Gastrocnemius medialis (tissue), 4 donors: ENCODE data around the gene CAMTA1. TPM values are rescaled to one million over a fixed set of nuclear protein-coding genes. Genes with fewer than 3 reads are reported as not detected.
A peak's percentile ranks its signal among the peaks of the same experiment; 100 is the strongest.

Experiments
- ATAC-seq, 2 donors: fragments of 150-250 bp; one replicate each; pipeline ENCODE4 v1.9.1; 2016
- DNase-seq, 2 donors: peaks; one replicate each; pipeline ENCODE4 v3.0.0-alpha.2; 2019
- H3K27ac ChIP-seq, 4 donors: fragments of 200-600 bp; sonication (generic); 1 replicate in 1 of 4; 2 replicates in 3 of 4; pipeline ENCODE4 v1.5.1; 2016 to 2018; ENCODE audit warnings: mild to moderate bottlenecking in 2 of 4, moderate library complexity in 1 of 4
- H3K27me3 ChIP-seq, 3 donors: fragments of 200-600 bp; sonication (generic) in 2 of 3; 1 replicate in 1 of 3; 2 replicates in 2 of 3; pipeline versions ENCODE4 v1.5.1 to v1.6.0; 2016 to 2019; ENCODE audit warnings: mild to moderate bottlenecking in 1 of 3, moderate library complexity in 1 of 3
- H3K36me3 ChIP-seq, 2 donors: fragments of 200-600 bp; sonication (generic) in 1 of 2; one replicate each; pipeline ENCODE4 v1.5.1; 2017 to 2018
- H3K4me1 ChIP-seq, 2 donors: fragments of 200-600 bp; sonication (generic) in 1 of 2; one replicate each; pipeline ENCODE4 v1.5.1; 2016 to 2017; ENCODE audit warnings: mild to moderate bottlenecking in 2 of 2
- H3K4me3 ChIP-seq, 4 donors: fragments of 200-600 bp; sonication (generic) in 3 of 4; 1 replicate in 1 of 4; 2 replicates in 3 of 4; pipeline ENCODE4 v1.5.1; 2016 to 2019; ENCODE audit warnings: mild to moderate bottlenecking in 2 of 4
- H3K9me3 ChIP-seq, 3 donors: fragments of 200-600 bp; sonication (generic) in 2 of 3; 1 replicate in 1 of 3; 2 replicates in 2 of 3; pipeline ENCODE4 v1.5.1; 2016 to 2019
- POLR2A ChIP-seq, 2 donors: fragments of 450-650 bp; IDR thresholded peaks; one replicate each; pipeline ENCODE4 v1.6.1; 2017; ENCODE audit warnings: antibody characterized with exemption in 2 of 2, mild to moderate bottlenecking in 2 of 2, moderate library complexity in 2 of 2
- in situ Hi-C, 4 donors: fragments of 200-750 bp; cut with MboI; loops; one replicate each; pipeline versions ENCODE4 v1.15.0 to v1.8.0; 2017; ENCODE audit warnings: low sequenced_read_pairs in 4 of 4
- intact Hi-C: fragments of 100-400 bp; cut with DNase I; formaldehyde crosslinking; loops from one replicate; pipeline ENCODE4 v1.15.1; 2023; ENCODE audit warnings: low total_unique reads
- total RNA-seq, 4 donors: library from RNA; depleted of rRNA; stranded (reverse); fragments of >200 nt; gene quantifications; one replicate each; pipeline versions ENCODE4 v1.1.0 to v1.2.3, GENCODE V29; 2016
- TF ChIP-seq, protein P1 (sequence below), 5 experiments: fragments of 450-650 bp in 3 of 5; fragments of 200-600 bp in 2 of 5; sonication (generic) in 2 of 5; IDR thresholded peaks in 4 of 5; conservative IDR thresholded peaks in 1 of 5; 1 replicate in 4 of 5; 2 replicates in 1 of 5; pipeline ENCODE4 v1.5.1; 2016 to 2019; ENCODE audit warnings: antibody characterized with exemption in 5 of 5, mild to moderate bottlenecking in 3 of 5, moderate library complexity in 3 of 5

CAMTA1 gene
- total RNA-seq, 4 donors from 2014 or later, result 60.5 to 113 (median 70.4) TPM

DNA sequence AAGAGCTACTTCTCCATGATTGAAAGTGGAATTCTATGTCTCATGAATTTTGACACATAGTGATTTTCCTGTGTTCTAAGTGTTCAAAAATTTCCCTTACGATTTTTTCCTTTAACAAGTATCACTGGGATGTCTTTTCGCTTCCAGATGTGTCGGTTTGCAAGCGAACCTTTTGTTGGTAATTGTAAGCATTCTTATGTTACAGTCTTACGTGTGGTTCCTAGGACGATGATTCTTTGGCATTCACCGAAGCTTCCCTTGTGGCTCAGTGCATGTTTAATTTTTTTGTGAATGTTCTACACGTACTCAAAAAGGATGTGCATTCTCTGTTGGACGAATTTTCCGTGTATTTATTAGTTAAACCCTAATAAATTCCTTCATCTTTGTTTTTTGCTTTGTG is 211.6 kb downstream of the CAMTA1 start:
- in situ Hi-C loops, result no loop called here
- no peaks in the 10 kb centered on the region for H3K27me3 ChIP-seq
- H3K4me3 ChIP-seq, result no peak overlapping the region
- DNase-seq (no peak), ATAC-seq (no peak)
- no peak overlapping the region for H3K27ac ChIP-seq
- H3K36me3 ChIP-seq, result no peaks in the 10 kb centered on the region
- H3K4me1 ChIP-seq, result no peaks in the 10 kb centered on the region
- TF ChIP-seq, protein P1, sequence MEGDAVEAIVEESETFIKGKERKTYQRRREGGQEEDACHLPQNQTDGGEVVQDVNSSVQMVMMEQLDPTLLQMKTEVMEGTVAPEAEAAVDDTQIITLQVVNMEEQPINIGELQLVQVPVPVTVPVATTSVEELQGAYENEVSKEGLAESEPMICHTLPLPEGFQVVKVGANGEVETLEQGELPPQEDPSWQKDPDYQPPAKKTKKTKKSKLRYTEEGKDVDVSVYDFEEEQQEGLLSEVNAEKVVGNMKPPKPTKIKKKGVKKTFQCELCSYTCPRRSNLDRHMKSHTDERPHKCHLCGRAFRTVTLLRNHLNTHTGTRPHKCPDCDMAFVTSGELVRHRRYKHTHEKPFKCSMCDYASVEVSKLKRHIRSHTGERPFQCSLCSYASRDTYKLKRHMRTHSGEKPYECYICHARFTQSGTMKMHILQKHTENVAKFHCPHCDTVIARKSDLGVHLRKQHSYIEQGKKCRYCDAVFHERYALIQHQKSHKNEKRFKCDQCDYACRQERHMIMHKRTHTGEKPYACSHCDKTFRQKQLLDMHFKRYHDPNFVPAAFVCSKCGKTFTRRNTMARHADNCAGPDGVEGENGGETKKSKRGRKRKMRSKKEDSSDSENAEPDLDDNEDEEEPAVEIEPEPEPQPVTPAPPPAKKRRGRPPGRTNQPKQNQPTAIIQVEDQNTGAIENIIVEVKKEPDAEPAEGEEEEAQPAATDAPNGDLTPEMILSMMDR (IDR thresholded peaks at IDR 0.05 in 4 of 5, conservative IDR thresholded peaks at IDR 0.05 in 1 of 5), result no peak
- TF ChIP-seq POLR2A (IDR thresholded peaks at IDR 0.05), result no peak
- intact Hi-C loops, result no loop called here
- H3K9me3 ChIP-seq, result no peaks in the 10 kb centered on the region

DNA sequence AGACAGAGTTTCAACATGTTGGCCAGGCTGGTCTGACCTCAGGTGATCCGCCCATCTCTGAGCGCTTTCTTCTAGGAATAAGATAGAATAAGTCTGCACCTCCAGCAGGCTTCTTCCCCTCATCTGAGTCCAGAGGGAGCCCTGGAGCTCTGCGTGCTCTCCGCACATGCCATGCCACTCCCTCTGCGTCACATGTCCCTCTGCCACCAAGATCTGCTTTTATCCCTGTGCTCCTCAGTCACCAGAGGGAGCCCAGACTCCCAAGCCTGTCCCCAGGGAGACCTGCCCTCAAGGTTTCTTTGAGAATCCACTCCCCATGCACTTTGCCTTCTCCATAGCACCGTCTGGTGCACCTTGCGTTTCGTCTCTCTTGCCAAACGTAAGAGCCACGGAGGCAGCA is 213.0 kb downstream of the CAMTA1 start:
- in situ Hi-C loops (no loop called here), intact Hi-C loops (no loop called here)
- no peak overlapping the region for H3K4me3 ChIP-seq
- no peaks in the 10 kb centered on the region for H3K27me3 ChIP-seq
- DNase-seq (no peak), ATAC-seq (peak in 1 of 2 donors; percentile 84)
- H3K36me3 ChIP-seq, result no peaks in the 10 kb centered on the region
- TF ChIP-seq, protein P1 (IDR thresholded peaks at IDR 0.05 in 4 of 5, conservative IDR thresholded peaks at IDR 0.05 in 1 of 5), result no peak
- TF ChIP-seq POLR2A (IDR thresholded peaks at IDR 0.05), result no peak
- H3K9me3 ChIP-seq, result no peaks in the 10 kb centered on the region
- H3K4me1 ChIP-seq, result peaks cover 0 to 5% of the 10 kb centered on the region in 2 donors
- no peak overlapping the region for H3K27ac ChIP-seq

DNA sequence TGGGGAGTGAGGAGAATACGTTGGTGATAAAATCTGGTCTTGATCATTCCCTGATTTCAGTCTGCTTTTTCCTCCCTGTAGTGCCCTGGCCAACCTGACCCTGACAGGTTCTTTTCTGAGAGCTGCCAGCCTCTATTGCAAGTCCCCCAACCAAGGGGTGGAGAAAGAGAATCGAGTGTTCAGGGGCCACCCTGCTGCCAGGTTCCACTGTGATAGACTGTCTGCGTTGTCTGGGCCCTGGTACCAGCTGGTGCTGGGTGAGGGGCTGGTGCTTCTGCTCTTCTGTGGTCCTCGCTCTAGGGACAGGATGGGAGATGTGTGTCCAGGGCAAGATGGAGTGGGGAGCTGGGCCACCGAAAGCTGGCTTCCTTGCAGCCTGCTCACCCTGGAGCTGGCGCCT is 214.6 kb downstream of the CAMTA1 start:
- no peaks in the 10 kb centered on the region for H3K36me3 ChIP-seq
- ATAC-seq (no peak), DNase-seq (no peak)
- intact Hi-C loops, result no loop called here
- H3K9me3 ChIP-seq, result no peaks in the 10 kb centered on the region
- no peaks in the 10 kb centered on the region for H3K27me3 ChIP-seq
- peaks cover 0 to 16% of the 10 kb centered on the region in 2 donors for H3K4me1 ChIP-seq
- in situ Hi-C loops, result no loop called here
- H3K4me3 ChIP-seq, result no peak overlapping the region
- H3K27ac ChIP-seq, result no peak overlapping the region
- TF ChIP-seq, protein P1 (IDR thresholded peaks at IDR 0.05 in 4 of 5, conservative IDR thresholded peaks at IDR 0.05 in 1 of 5), result no peak
- no peak for TF ChIP-seq POLR2A (IDR thresholded peaks at IDR 0.05)

DNA sequence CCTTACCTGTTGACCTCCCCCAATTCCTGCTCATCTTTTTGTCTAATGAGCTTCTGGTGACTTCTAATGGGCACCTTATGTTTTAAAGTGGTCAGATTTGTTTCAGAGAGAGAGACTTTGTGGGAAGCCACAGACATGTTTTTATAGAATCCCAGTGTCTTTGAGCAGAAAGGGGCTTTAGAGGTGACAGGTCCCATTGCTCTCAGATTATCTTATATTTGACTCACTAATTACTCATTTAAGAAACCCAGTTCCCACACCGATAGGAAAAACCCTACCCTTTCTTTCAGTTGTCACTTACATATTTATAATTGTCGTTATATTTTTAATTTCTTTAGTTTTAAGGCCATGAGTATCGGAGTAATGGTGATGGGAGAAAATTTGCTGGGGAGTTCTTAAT is 215.5 kb downstream of the CAMTA1 start:
- DNase-seq, result no peak

More for the DNA sequence above, 215.5 kb downstream of the CAMTA1 start:
- H3K27me3 ChIP-seq, result no peaks in the 10 kb centered on the region
- TF ChIP-seq, protein P1 (IDR thresholded peaks at IDR 0.05 in 4 of 5, conservative IDR thresholded peaks at IDR 0.05 in 1 of 5), result no peak
- TF ChIP-seq POLR2A (IDR thresholded peaks at IDR 0.05), result no peak
- H3K4me3 ChIP-seq, result no peak overlapping the region
- H3K4me1 ChIP-seq, result peaks cover 0 to 16% of the 10 kb centered on the region in 2 donors
- ATAC-seq, result no peak
- intact Hi-C loops (no loop called here), in situ Hi-C loops (no loop called here)
- H3K36me3 ChIP-seq, result no peaks in the 10 kb centered on the region
- H3K9me3 ChIP-seq, result no peaks in the 10 kb centered on the region
- H3K27ac ChIP-seq, result no peak overlapping the region
